Right atrium auricular region (tissue), 2 donors: ENCODE results near the gene CLCN2. TPM values are rescaled to one million over a fixed set of nuclear protein-coding genes. Genes with fewer than 3 reads are reported as not detected.

Experiments used
- DNase-seq: peaks from one replicate; pipeline ENCODE4 v3.0.0-alpha.2; 2019; ENCODE audit warnings: low spot score
- H3K27ac ChIP-seq, 2 donors: fragments of 200-600 bp; sonication (generic); 1 replicate in 1 of 2; 2 replicates in 1 of 2; pipeline ENCODE4 v1.5.1; 2016 to 2019
- H3K27me3 ChIP-seq, 2 donors: fragments of 200-600 bp; sonication (generic); one replicate each; pipeline versions ENCODE4 v1.5.1 to v1.6.0; 2017 to 2019
- H3K36me3 ChIP-seq: fragments of 200-600 bp; sonication (generic); one replicate; pipeline ENCODE4 v1.5.1; 2016
- H3K4me1 ChIP-seq, 2 donors: fragments of 200-600 bp; sonication (generic); one replicate each; pipeline versions ENCODE4 v1.5.1 to v1.6.0; 2017 to 2019
- H3K4me3 ChIP-seq, 2 donors: fragments of 200-600 bp; sonication (generic); 1 replicate in 1 of 2; 2 replicates in 1 of 2; pipeline ENCODE4 v1.5.1; 2017 to 2019; ENCODE audit warnings: mild to moderate bottlenecking in 1 of 2, moderate library complexity in 1 of 2
- H3K9me3 ChIP-seq, 2 donors: fragments of 200-600 bp; sonication (generic); one replicate each; pipeline ENCODE4 v1.5.1; 2019
- total RNA-seq, 2 donors: library from RNA; depleted of rRNA; stranded (reverse); fragments of >200 nt; gene quantifications; one replicate each; pipeline ENCODE4 v1.1.0, GENCODE V29; 2016
- TF ChIP-seq, protein P1 (sequence below), 2 donors: fragments of 200-600 bp; sonication (generic); IDR thresholded peaks; one replicate each; pipeline ENCODE4 v1.5.1; 2019; ENCODE audit warnings: antibody characterized with exemption in 2 of 2

Gene CLCN2
- total RNA-seq, 2 donors from 2014 or later: 1.3 to 2.7 TPM

- TF ChIP-seq, protein P1, sequence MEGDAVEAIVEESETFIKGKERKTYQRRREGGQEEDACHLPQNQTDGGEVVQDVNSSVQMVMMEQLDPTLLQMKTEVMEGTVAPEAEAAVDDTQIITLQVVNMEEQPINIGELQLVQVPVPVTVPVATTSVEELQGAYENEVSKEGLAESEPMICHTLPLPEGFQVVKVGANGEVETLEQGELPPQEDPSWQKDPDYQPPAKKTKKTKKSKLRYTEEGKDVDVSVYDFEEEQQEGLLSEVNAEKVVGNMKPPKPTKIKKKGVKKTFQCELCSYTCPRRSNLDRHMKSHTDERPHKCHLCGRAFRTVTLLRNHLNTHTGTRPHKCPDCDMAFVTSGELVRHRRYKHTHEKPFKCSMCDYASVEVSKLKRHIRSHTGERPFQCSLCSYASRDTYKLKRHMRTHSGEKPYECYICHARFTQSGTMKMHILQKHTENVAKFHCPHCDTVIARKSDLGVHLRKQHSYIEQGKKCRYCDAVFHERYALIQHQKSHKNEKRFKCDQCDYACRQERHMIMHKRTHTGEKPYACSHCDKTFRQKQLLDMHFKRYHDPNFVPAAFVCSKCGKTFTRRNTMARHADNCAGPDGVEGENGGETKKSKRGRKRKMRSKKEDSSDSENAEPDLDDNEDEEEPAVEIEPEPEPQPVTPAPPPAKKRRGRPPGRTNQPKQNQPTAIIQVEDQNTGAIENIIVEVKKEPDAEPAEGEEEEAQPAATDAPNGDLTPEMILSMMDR (IDR thresholded peaks at IDR 0.05): no peak
- no peak overlapping the region for H3K27ac ChIP-seq
- no peak overlapping the region for H3K4me3 ChIP-seq
- H3K4me1 ChIP-seq: peaks cover 0 to 24% of the 10 kb centered on the region in 2 donors
- no peaks in the 10 kb centered on the region for H3K27me3 ChIP-seq
- no peak for DNase-seq
- no peaks in the 10 kb centered on the region for H3K9me3 ChIP-seq
- no peaks in the 10 kb centered on the region for H3K36me3 ChIP-seq
Measured at GRCh38 chr3:184382326-184383032, 21.1 kb upstream of the CLCN2 start.

- H3K27ac ChIP-seq: peak overlapping the region; percentile 17 to 50
- H3K4me3 ChIP-seq: peak overlapping the region; percentile 50 to 55
- no peaks in the 10 kb centered on the region for H3K36me3 ChIP-seq
- DNase-seq: peak; percentile 67
- peaks cover 0 to 24% of the 10 kb centered on the region in 2 donors for H3K4me1 ChIP-seq
- TF ChIP-seq, protein P1 (IDR thresholded peaks at IDR 0.05): no peak
- no peaks in the 10 kb centered on the region for H3K27me3 ChIP-seq
- no peaks in the 10 kb centered on the region for H3K9me3 ChIP-seq
Measured at GRCh38 chr3:184381261-184382224, 20.1 kb upstream of the CLCN2 start.

GRCh38 chr3:184380627-184381260 is 19.3 kb upstream of the CLCN2 start:
- H3K9me3 ChIP-seq: no peaks in the 10 kb centered on the region
- no peak for DNase-seq
- peak overlapping the region; percentile 50 to 55 for H3K4me3 ChIP-seq
- TF ChIP-seq, protein P1 (IDR thresholded peaks at IDR 0.05): no peak
- peak overlapping the region; percentile 17 to 50 for H3K27ac ChIP-seq
- no peaks in the 10 kb centered on the region for H3K27me3 ChIP-seq
- H3K36me3 ChIP-seq: no peaks in the 10 kb centered on the region
- peaks cover 0 to 24% of the 10 kb centered on the region in 2 donors for H3K4me1 ChIP-seq

DNA sequence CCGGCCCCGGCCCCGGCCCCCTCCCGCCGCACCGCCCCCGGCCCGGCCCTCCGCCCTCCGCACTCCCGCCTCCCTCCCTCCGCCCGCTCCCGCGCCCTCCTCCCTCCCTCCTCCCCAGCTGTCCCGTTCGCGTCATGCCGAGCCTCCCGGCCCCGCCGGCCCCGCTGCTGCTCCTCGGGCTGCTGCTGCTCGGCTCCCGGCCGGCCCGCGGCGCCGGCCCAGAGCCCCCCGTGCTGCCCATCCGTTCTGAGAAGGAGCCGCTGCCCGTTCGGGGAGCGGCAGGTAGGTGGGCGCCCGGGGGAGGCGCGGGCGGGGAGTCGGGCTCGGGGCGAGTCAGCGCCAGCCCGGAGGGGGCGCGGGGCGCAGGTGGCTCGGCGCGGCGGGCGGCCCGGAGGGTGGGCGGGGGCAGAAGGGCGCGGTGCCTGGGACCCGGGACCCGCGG is 18.8 kb upstream of the CLCN2 start:
- Histone ChIP-seq H3K27ac (peak overlapping the region in 1 of 2 donors; percentile 50), H3K9me3 (no peaks in the 10 kb centered on the region), H3K36me3 (no peaks in the 10 kb centered on the region), H3K4me1 (peaks cover 0 to 24% of the 10 kb centered on the region in 2 donors), H3K4me3 (peak overlapping the region; percentile 50 to 55), H3K27me3 (no peaks in the 10 kb centered on the region)
- TF ChIP-seq, protein P1 (IDR thresholded peaks at IDR 0.05): no peak
- DNase-seq: no peak

- Histone ChIP-seq H3K27ac (peak within 1 kb of the TSS; percentile 64 to 70), H3K9me3 (no peaks in the 10 kb centered on the region), H3K4me1 (peaks cover 0 to 24% of the 10 kb centered on the region in 2 donors), H3K4me3 (peak within 1 kb of the TSS; percentile 50 to 55), H3K27me3 (no peaks in the 10 kb centered on the region), H3K36me3 (no peaks in the 10 kb centered on the region)
- no peak for DNase-seq
- TF ChIP-seq, protein P1 (IDR thresholded peaks at IDR 0.05): no peak
Measured at GRCh38 chr3:184379358-184380184, 18.2 kb upstream of the CLCN2 start, which contains the start of gene CHRD. Gene CHRD, plus strand, starts transcription at chr3:184380054. Its CDS starts 265 bp downstream, at chr3:184380319.
